Measurements from ENCODE around the gene COL8A2.

COL8A2 gene

DNA sequence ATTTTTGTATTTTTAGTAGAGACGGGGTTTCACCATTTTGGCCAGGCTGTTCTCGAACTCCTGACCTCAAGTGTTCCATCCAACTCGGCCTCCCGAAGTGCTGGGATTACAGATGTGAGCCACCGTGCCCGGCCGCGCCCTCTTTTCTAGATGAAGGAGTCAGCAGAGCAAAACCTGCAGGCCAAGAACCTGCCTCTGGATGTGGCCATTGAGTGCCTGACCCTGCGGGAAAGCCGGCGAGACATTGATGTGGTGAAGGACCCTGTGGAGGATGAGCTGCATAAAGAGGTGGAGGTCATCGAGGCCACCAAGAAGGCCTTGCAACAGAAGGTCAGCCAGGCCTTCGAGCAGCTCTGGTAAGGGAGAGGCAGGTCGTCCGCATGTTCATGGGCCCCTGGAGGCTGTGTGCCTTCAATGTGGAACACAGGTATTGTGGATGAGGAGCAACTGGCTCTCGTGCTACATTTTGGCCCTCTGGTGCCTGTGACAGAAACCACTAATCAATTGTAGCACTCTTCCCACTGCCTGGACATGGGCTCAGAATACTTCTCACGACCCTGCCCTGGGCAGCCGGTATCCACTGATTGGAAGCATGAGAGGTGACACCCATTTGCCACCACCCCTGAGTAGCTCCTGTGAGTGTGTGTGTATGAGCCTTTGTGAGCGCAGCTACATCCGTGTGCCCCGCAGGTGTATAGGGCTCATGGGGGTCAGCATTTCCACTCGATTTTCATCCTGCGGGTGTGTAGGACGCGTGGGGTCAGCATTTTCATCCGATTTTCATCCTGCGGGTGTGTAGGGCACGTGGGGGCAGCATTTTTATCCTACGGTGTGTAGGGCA, 39.1 kb downstream of the COL8A2 start:
- Mint-ChIP-seq H3K36me3 (peaks cover 18% of the 10 kb centered on the region), H3K9me3 (no peaks in the 10 kb centered on the region), H3K4me3 (no peak overlapping the region), H3K27ac (no peak overlapping the region), H3K4me1 (peaks cover 12% of the 10 kb centered on the region)
- ATAC-seq (no peak), DNase-seq (ENCODE audit: low spot score in 2 of 2) (peak in 1 of 2 donors; percentile 42)

DNA sequence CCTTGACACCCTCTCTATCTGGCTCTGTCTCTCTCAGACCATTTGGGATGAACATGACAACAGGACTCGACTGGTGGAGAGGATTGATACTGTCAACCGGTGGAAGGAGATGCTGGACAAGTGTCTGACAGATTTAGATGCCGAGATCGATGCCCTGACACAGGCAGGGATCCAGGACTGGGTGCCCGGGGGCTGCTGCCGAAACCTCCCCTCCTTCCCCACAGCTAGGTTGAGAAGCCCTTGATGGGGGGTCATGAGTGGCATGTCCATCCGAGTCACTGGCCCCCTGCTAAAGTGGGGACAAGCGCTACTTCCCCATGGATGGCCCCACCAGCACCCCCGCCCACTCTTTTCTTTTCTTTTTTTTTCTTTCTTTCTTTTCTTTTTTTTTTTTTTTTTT, 39.9 kb downstream of the COL8A2 start:
- Mint-ChIP-seq H3K27ac (no peak overlapping the region), H3K4me3 (no peak overlapping the region), H3K4me1 (peaks cover 10% of the 10 kb centered on the region), H3K9me3 (no peaks in the 10 kb centered on the region), H3K36me3 (peaks cover 10% of the 10 kb centered on the region)
- DNase-seq (ENCODE audit: low spot score in 2 of 2) (peak in 1 of 2 donors; percentile 47), ATAC-seq (no peak)

DNA sequence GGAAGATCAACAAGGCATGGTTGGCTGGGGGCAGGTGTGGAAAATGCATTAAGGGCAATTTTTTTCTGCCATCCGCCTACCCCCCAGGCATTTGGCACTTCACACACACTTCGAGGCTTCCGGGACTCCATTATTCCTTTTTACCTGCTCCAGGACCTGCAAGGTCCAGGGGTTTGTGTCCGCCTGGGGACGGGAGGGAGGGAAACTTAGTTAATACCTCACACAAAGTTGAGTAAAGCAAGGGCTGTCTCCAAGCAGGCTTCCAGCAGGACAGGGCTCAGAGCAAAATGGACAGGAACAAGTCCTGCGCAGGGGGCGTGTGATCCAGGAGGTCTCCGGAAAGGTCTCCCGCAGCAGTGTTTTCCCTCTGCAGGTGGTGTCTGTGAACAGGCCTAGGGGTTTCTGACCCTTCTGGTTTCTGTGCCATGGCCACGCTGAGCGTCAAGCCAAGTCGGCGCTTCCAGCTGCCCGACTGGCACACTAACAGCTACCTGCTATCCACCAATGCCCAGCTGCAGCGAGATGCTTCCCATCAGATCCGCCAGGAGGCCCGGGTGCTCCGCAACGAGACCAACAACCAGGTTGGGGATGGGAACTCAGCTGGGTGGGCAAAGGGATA, 40.4 kb downstream of the COL8A2 start:
- no peak overlapping the region for H3K4me3 Mint-ChIP-seq

GRCh38 chr1:36083635-36084496, 41.2 kb downstream of the COL8A2 start, which contains the start of gene TEKT2:
TSS of gene TEKT2 (plus strand) at chr1:36084094. CDS start at chr1:36084922, 828 bp downstream.
- ATAC-seq, result no peak

More for the DNA sequence above, 40.4 kb downstream of the COL8A2 start:
- no peaks in the 10 kb centered on the region for H3K9me3 Mint-ChIP-seq
- DNase-seq (ENCODE audit: low spot score in 2 of 2) (no peak), ATAC-seq (no peak)
- H3K27ac Mint-ChIP-seq, result no peak overlapping the region
- peaks cover 5% of the 10 kb centered on the region for H3K36me3 Mint-ChIP-seq
- peaks cover 5% of the 10 kb centered on the region for H3K4me1 Mint-ChIP-seq

GRCh38 chr1:36083219-36083618, 41.8 kb downstream of the COL8A2 start:
- no peaks in the 10 kb centered on the region for H3K4me1 Mint-ChIP-seq

More at GRCh38 chr1:36083635-36084496, 41.2 kb downstream of the COL8A2 start, which contains the start of gene TEKT2:
- no peaks in the 10 kb centered on the region for H3K4me1 Mint-ChIP-seq
- H3K36me3 Mint-ChIP-seq, result no peaks in the 10 kb centered on the region
- H3K4me3 Mint-ChIP-seq, result no peak within 1 kb of the TSS
- no peaks in the 10 kb centered on the region for H3K9me3 Mint-ChIP-seq
- DNase-seq (ENCODE audit: low spot score in 2 of 2), result no peak
- H3K27ac Mint-ChIP-seq, result no peak within 1 kb of the TSS

DNA sequence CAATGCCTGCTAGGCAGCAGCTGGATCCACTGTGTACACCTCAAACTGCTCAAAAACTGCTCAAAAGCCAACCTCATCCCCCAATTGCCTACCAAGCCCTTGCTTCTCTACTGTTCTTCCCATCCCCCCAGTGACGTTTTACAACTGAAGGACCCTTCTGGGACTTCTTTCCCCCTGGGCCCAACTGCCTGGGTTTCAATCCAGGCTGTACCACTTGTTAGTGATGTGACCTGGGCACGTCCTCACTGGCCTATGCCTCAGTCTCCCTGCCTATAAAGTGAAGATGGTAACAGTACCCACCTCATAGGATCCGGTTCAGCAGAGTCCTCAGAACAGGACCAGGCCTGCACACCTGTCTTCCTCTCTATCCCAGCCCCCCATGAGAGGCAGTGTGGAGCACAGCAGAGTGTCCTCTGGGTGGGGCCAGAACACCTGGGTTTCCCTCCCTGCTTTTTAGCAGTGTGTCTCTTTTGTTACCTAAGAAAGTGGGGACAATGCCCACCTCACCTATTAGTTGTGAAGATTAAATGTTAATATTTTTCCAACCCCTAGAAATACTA, 43.0 kb downstream of the COL8A2 start:
- ATAC-seq (no peak), DNase-seq (ENCODE audit: low spot score in 2 of 2) (no peak)
- H3K36me3 Mint-ChIP-seq, result no peaks in the 10 kb centered on the region
- H3K4me3 Mint-ChIP-seq, result no peak overlapping the region
- no peak overlapping the region for H3K27ac Mint-ChIP-seq
- no peaks in the 10 kb centered on the region for H3K9me3 Mint-ChIP-seq
- H3K4me1 Mint-ChIP-seq, result no peaks in the 10 kb centered on the region

More at GRCh38 chr1:36083219-36083618, 41.8 kb downstream of the COL8A2 start:
- Mint-ChIP-seq H3K9me3 (no peaks in the 10 kb centered on the region), H3K27ac (no peak overlapping the region), H3K36me3 (no peaks in the 10 kb centered on the region), H3K4me3 (no peak overlapping the region)
- ATAC-seq, result no peak
- no peak for DNase-seq (ENCODE audit: low spot score in 2 of 2)

DNA sequence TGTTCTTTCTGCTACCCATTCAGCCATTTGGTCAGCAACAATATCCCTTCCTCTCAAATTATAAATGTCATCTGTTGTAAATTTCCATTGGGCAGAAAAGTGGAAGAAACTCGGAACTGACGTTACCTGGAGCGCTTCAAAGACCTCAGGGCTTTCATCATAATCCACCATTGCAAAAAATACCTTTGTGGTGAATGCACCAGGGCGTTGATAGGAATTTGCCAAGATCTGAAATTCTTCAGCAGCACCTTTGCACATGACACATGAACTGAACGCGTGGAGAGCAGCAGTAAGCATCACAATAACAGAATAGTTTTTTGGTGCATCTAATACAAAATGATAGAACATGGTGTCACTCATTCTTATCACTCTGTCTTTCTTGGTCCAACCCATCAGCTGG, 44.2 kb downstream of the COL8A2 start:
- Mint-ChIP-seq H3K36me3 (no peaks in the 10 kb centered on the region), H3K27ac (no peak overlapping the region), H3K9me3 (no peaks in the 10 kb centered on the region), H3K4me1 (no peaks in the 10 kb centered on the region), H3K4me3 (no peak overlapping the region)
- DNase-seq (ENCODE audit: low spot score in 2 of 2) (no peak), ATAC-seq (no peak)

DNA sequence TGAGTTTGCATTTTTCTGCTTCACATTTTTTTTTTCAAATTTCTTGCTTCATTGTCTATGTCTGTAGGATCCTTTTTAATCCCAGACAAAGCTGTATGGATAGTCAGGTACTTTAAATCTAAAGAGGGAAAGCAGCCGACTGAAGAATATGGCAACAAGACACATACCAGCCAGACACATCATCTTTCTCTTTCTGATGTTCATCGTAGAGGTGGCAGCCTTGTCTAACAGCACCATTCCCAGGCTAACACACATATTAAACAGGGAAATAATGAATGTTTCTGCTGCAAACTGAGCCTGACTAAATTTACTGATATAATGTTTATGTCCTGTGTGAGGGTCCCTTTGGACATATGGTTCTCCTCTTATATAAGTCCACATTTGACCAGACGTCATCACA, 44.8 kb downstream of the COL8A2 start:
- H3K9me3 Mint-ChIP-seq, result no peaks in the 10 kb centered on the region
- no peaks in the 10 kb centered on the region for H3K4me1 Mint-ChIP-seq
- no peaks in the 10 kb centered on the region for H3K36me3 Mint-ChIP-seq
- ATAC-seq, result no peak
- no peak overlapping the region for H3K4me3 Mint-ChIP-seq
- H3K27ac Mint-ChIP-seq, result no peak overlapping the region
- no peak for DNase-seq (ENCODE audit: low spot score in 2 of 2)

- H3K9me3 Mint-ChIP-seq, result no peaks in the 10 kb centered on the region
- no peaks in the 10 kb centered on the region for H3K4me1 Mint-ChIP-seq
- no peaks in the 10 kb centered on the region for H3K36me3 Mint-ChIP-seq
- ATAC-seq, result no peak
- no peak for DNase-seq (ENCODE audit: low spot score in 2 of 2)
- no peak overlapping the region for H3K27ac Mint-ChIP-seq
- H3K4me3 Mint-ChIP-seq, result no peak overlapping the region
Measured at GRCh38 chr1:36076979-36077573, 47.9 kb downstream of the COL8A2 start.

- H3K27ac Mint-ChIP-seq, result no peak overlapping the region
- no peak overlapping the region for H3K4me3 Mint-ChIP-seq
- ATAC-seq (no peak), DNase-seq (ENCODE audit: low spot score in 2 of 2) (no peak)
- H3K9me3 Mint-ChIP-seq, result no peaks in the 10 kb centered on the region
- no peaks in the 10 kb centered on the region for H3K4me1 Mint-ChIP-seq
- no peaks in the 10 kb centered on the region for H3K36me3 Mint-ChIP-seq
Measured at GRCh38 chr1:36070349-36070748, 54.7 kb downstream of the COL8A2 start.

DNA sequence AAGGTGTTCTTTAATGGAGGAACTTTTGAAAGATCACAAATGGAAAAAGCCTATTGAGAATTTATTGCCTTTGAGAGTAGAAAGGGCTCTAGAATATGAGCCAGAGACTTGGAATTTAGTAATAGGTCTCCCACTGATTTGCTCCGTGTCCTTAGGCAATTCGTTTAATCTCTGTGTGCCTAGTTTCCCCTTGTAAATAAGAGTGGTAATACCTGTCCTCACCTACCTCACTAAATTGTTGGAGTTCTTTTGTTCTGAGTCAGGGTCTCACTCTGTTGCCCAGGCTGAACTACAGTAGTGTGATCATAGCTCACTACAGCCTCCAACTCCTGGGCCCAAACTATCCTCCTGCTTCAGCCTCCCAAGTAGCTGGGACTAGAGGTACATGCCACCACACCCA, 56.2 kb downstream of the COL8A2 start:
- Mint-ChIP-seq H3K4me3 (no peak overlapping the region), H3K36me3 (no peaks in the 10 kb centered on the region), H3K27ac (no peak overlapping the region), H3K4me1 (no peaks in the 10 kb centered on the region), H3K9me3 (no peaks in the 10 kb centered on the region)
- DNase-seq (ENCODE audit: low spot score in 2 of 2), result no peak
- no peak for ATAC-seq

DNA sequence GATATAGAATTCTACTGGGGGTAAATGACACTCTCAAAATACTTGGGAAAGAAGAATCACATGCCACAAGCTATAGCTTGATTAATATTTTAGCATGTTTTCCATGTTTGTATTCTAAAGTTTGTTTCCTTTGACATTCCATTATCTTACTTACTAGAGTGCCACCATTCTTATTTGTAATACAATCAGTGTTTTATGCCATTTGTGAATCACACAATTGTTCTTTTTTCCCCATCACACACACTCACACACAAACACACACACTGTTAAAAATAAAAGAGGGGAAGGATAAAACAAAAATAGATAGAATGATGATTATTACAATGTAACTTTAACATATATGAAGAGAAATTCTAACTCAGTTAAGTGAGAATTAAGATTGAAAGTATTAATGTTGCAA, 57.2 kb downstream of the COL8A2 start:
- Mint-ChIP-seq H3K9me3 (no peaks in the 10 kb centered on the region), H3K36me3 (no peaks in the 10 kb centered on the region), H3K4me3 (no peak overlapping the region), H3K27ac (no peak overlapping the region), H3K4me1 (no peaks in the 10 kb centered on the region)
- no peak for ATAC-seq
- DNase-seq (ENCODE audit: low spot score in 2 of 2), result no peak

GRCh38 chr1:36062315-36062714, 62.7 kb downstream of the COL8A2 start:
- Mint-ChIP-seq H3K4me3 (no peak overlapping the region), H3K36me3 (peaks cover 27% of the 10 kb centered on the region), H3K9me3 (no peaks in the 10 kb centered on the region), H3K4me1 (no peaks in the 10 kb centered on the region), H3K27ac (no peak overlapping the region)
- DNase-seq (ENCODE audit: low spot score in 2 of 2), result no peak
- ATAC-seq, result no peak

GRCh38 chr1:36055706-36056105, 69.3 kb downstream of the COL8A2 start:
- Mint-ChIP-seq H3K36me3 (peaks cover 45% of the 10 kb centered on the region), H3K4me1 (no peaks in the 10 kb centered on the region), H3K9me3 (no peaks in the 10 kb centered on the region), H3K27ac (no peak overlapping the region), H3K4me3 (no peak overlapping the region)
- DNase-seq (ENCODE audit: low spot score in 2 of 2) (no peak), ATAC-seq (no peak)

- ATAC-seq (no peak), DNase-seq (ENCODE audit: low spot score in 2 of 2) (no peak)
- no peaks in the 10 kb centered on the region for H3K4me1 Mint-ChIP-seq
- no peaks in the 10 kb centered on the region for H3K9me3 Mint-ChIP-seq
- H3K27ac Mint-ChIP-seq, result no peak overlapping the region
- H3K36me3 Mint-ChIP-seq, result peaks cover 41% of the 10 kb centered on the region
- no peak overlapping the region for H3K4me3 Mint-ChIP-seq
Measured at GRCh38 chr1:36053978-36054377, 71.0 kb downstream of the COL8A2 start.
